Inflammatory macrophage (primary cell): ENCODE measurements around the gene STK26.
"Not testable (repeated sequence)": the region's sequence is repeated elsewhere in the genome, so short reads cannot be mapped to it uniquely, and the experiment has no call there.

ENCODE experiments used
- DNase-seq, 2 donors: peaks; one replicate each; pipeline ENCODE4 v3.0.0-alpha.2; 2020 to 2022
- total RNA-seq, 18 experiments: gene quantifications; one replicate each; lab custom pipeline; 2026; ENCODE audit warnings: mixed read lengths in 6 of 18, inconsistent platforms in 2 of 18; lab: John Stamatoyannopoulos, UW

The STK26 gene
- total RNA-seq, result 14.9 to 317 (median 46.2) reads per million in 18 experiments

- peak; percentile 58 to 60 for DNase-seq
Observed at GRCh38 chrX:132022967-132023895, at the start of gene STK26. Gene STK26 (plus strand): TSS chrX:132023302. CDS start chrX:132023618, 316 bp downstream.

GRCh38 chrX:131975851-131976250 is 47.3 kb upstream of the STK26 start:
- no peak for DNase-seq

GRCh38 chrX:131977619-131978018 is 45.5 kb upstream of the STK26 start:
- DNase-seq, result no peak

GRCh38 chrX:131979116-131979515 is 44.0 kb upstream of the STK26 start:
- no peak for DNase-seq

- DNase-seq, result peak; percentile 26 to 31
Observed at GRCh38 chrX:131985526-131986049, 37.5 kb upstream of the STK26 start.

GRCh38 chrX:131987252-131987651 is 35.9 kb upstream of the STK26 start:
- DNase-seq, result peak; percentile 54 to 81

GRCh38 chrX:131988236-131988635 is 34.9 kb upstream of the STK26 start:
- no peak for DNase-seq

- no peak for DNase-seq
Observed at GRCh38 chrX:132001127-132001526, 22.0 kb upstream of the STK26 start.

GRCh38 chrX:132004728-132005127 is 18.4 kb upstream of the STK26 start:
- DNase-seq, result peak; percentile 25 to 48

GRCh38 chrX:132009350-132009749 is 13.8 kb upstream of the STK26 start:
- DNase-seq, result no peak

- DNase-seq, result not testable (repeated sequence)
Observed at GRCh38 chrX:132010213-132010612, 12.9 kb upstream of the STK26 start.

GRCh38 chrX:132015875-132016274 is 7.2 kb upstream of the STK26 start:
- no peak for DNase-seq

GRCh38 chrX:132016628-132017430 is 6.3 kb upstream of the STK26 start:
- DNase-seq, result no peak

- DNase-seq, result peak; percentile 47 to 55
Observed at GRCh38 chrX:132017431-132018185, 5.5 kb upstream of the STK26 start.

GRCh38 chrX:132022198-132022966 is 720 bp upstream of the STK26 start:
- no peak for DNase-seq

- peak in 1 of 2 donors; percentile 5 for DNase-seq
Observed at GRCh38 chrX:132023896-132024386, 839 bp downstream of the STK26 start.

- no peak for DNase-seq
Observed at GRCh38 chrX:132025041-132025440, 1.9 kb downstream of the STK26 start.

- DNase-seq, result no peak
Observed at GRCh38 chrX:132030264-132030663, 7.2 kb downstream of the STK26 start.

- no peak for DNase-seq
Observed at GRCh38 chrX:132031867-132032266, 8.8 kb downstream of the STK26 start.

- no peak for DNase-seq
Observed at GRCh38 chrX:132033166-132033565, 10.1 kb downstream of the STK26 start.

GRCh38 chrX:132034648-132035047 is 11.5 kb downstream of the STK26 start:
- DNase-seq, result no peak
